HL-60 (cell line): Measurements from ENCODE around the gene MRPL23.

Experiments used
- POLR2AphosphoS5 ChIP-seq: IDR thresholded peaks from 2 replicates; pipeline ENCODE4 v1.6.1; 2012; ENCODE audit warnings: low read depth
- SPI1 ChIP-seq: IDR thresholded peaks from 2 replicates; pipeline ENCODE4 v1.6.1; 2012; ENCODE audit warnings: low read depth, mild to moderate bottlenecking, borderline replicate concordance
- TF ChIP-seq, protein P1 (sequence below): IDR thresholded peaks from 2 replicates; pipeline ENCODE4 v1.6.1; 2012; ENCODE audit warnings: low read depth; ENCODE audit not compliant: insufficient replicate concordance
- TF ChIP-seq, protein P2 (sequence below): IDR thresholded peaks from one replicate; pipeline ENCODE4 v1.5.1; 2011; ENCODE audit warnings: low read length, control low read depth, inconsistent platforms; ENCODE audit not compliant: insufficient read depth

DNA sequence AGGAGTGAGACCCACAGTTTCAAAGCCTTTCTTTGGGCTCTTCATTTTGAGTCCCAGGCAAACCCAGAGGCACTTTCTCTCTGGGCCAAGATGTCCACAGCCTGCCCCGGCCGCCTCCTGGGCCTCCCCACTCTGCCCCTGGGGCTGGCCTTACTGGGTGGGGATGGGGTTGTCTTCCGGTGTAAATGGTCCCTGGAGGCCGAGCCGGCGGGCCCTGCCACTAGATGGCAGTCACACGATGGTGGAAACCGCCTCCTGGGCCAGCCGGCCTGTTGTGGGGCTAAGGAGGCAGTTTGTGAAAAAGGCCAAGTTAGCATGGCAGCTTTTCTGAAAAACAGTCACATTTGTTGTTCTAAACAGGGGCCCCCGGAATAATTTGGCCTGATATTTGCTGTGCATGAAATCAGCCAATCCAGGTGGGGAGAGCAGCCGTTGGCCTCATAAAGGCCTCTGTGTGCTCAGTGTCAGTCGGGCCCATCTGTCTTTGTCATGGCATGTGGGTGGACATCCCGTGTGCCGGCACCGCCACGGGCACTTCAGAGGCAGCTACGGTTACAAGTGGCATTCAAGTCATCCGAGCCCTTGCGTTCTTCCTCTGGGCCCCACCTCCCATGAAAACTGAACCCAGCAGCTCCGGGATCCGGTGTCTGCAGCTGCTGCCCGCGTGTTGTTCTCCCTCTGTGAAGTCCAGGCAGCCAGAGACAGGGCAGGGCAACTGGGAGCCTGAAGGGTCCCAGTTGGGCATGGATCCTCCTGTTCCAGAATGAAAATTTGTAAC lies 6.5 kb downstream of the MRPL23 start:
- TF ChIP-seq, protein P1, sequence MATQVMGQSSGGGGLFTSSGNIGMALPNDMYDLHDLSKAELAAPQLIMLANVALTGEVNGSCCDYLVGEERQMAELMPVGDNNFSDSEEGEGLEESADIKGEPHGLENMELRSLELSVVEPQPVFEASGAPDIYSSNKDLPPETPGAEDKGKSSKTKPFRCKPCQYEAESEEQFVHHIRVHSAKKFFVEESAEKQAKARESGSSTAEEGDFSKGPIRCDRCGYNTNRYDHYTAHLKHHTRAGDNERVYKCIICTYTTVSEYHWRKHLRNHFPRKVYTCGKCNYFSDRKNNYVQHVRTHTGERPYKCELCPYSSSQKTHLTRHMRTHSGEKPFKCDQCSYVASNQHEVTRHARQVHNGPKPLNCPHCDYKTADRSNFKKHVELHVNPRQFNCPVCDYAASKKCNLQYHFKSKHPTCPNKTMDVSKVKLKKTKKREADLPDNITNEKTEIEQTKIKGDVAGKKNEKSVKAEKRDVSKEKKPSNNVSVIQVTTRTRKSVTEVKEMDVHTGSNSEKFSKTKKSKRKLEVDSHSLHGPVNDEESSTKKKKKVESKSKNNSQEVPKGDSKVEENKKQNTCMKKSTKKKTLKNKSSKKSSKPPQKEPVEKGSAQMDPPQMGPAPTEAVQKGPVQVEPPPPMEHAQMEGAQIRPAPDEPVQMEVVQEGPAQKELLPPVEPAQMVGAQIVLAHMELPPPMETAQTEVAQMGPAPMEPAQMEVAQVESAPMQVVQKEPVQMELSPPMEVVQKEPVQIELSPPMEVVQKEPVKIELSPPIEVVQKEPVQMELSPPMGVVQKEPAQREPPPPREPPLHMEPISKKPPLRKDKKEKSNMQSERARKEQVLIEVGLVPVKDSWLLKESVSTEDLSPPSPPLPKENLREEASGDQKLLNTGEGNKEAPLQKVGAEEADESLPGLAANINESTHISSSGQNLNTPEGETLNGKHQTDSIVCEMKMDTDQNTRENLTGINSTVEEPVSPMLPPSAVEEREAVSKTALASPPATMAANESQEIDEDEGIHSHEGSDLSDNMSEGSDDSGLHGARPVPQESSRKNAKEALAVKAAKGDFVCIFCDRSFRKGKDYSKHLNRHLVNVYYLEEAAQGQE: no peak
- TF ChIP-seq, protein P2, sequence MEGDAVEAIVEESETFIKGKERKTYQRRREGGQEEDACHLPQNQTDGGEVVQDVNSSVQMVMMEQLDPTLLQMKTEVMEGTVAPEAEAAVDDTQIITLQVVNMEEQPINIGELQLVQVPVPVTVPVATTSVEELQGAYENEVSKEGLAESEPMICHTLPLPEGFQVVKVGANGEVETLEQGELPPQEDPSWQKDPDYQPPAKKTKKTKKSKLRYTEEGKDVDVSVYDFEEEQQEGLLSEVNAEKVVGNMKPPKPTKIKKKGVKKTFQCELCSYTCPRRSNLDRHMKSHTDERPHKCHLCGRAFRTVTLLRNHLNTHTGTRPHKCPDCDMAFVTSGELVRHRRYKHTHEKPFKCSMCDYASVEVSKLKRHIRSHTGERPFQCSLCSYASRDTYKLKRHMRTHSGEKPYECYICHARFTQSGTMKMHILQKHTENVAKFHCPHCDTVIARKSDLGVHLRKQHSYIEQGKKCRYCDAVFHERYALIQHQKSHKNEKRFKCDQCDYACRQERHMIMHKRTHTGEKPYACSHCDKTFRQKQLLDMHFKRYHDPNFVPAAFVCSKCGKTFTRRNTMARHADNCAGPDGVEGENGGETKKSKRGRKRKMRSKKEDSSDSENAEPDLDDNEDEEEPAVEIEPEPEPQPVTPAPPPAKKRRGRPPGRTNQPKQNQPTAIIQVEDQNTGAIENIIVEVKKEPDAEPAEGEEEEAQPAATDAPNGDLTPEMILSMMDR: no peak
- TF ChIP-seq POLR2AphosphoS5 (no peak), SPI1 (no peak)
